ENCODE measurements around the gene TMEM203. TPM values are rescaled to one million over a fixed set of nuclear protein-coding genes. Genes with fewer than 3 reads are reported as not detected.
A peak's percentile ranks its signal among the peaks of the same experiment; 100 is the strongest.

TMEM203 gene
- total RNA-seq, 1 experiment from 2014 or later = 50.6 TPM

- TF ChIP-seq ZNF416 (CRISPR knock-in tag; IDR thresholded peaks at IDR 0.05) = no peak
- no peak for TF ChIP-seq SMAD3 (CRISPR knock-in tag; IDR thresholded peaks at IDR 0.05; ENCODE audit: borderline replicate concordance)
- TF ChIP-seq ZBTB43 (CRISPR knock-in tag; IDR thresholded peaks at IDR 0.05) = no peak
- TF ChIP-seq TP53 (CRISPR knock-in tag; IDR thresholded peaks at IDR 0.05) = no peak
- no peak for TF ChIP-seq RORB (CRISPR knock-in tag; IDR thresholded peaks at IDR 0.05)
- no peak for TF ChIP-seq ZNF425 (CRISPR knock-in tag; conservative IDR thresholded peaks at IDR 0.05)
- TF ChIP-seq ZNF219 (CRISPR knock-in tag; IDR thresholded peaks at IDR 0.05; ENCODE audit: borderline replicate concordance) = no peak
- TF ChIP-seq MXD4 (CRISPR knock-in tag; IDR thresholded peaks at IDR 0.05; ENCODE audit: borderline replicate concordance) = no peak
- no peak for TF ChIP-seq NFATC4 (CRISPR knock-in tag; IDR thresholded peaks at IDR 0.05)
- no peak for TF ChIP-seq CDX4 (CRISPR knock-in tag; IDR thresholded peaks at IDR 0.05; ENCODE audit: borderline replicate concordance)
- no peak for TF ChIP-seq FOXP4 (CRISPR knock-in tag; IDR thresholded peaks at IDR 0.05)
- TF ChIP-seq ETV6 (CRISPR knock-in tag; IDR thresholded peaks at IDR 0.05) = no peak
- no peak for TF ChIP-seq TEAD4 (CRISPR knock-in tag; IDR thresholded peaks at IDR 0.05)
- TF ChIP-seq FOXP1 (CRISPR knock-in tag; IDR thresholded peaks at IDR 0.05; ENCODE audit: borderline replicate concordance) = no peak
- TF ChIP-seq TEAD1 (CRISPR knock-in tag; IDR thresholded peaks at IDR 0.05) = no peak
- no peak for TF ChIP-seq ELF4 (CRISPR knock-in tag; IDR thresholded peaks at IDR 0.05; ENCODE audit: low read depth)
- no peak for TF ChIP-seq STAT6 (CRISPR knock-in tag; conservative IDR thresholded peaks at IDR 0.05; ENCODE audit: low read depth)
- Mint-ChIP-seq H3K9me3 (no peaks in the 10 kb centered on the region), H3K27ac (no peak overlapping the region), H3K36me3 (no peaks in the 10 kb centered on the region), H3K27me3 (ENCODE audit: low read depth) (no peaks in the 10 kb centered on the region), H3K4me3 (peak overlapping the region; percentile 84), H3K4me1 (peaks cover 27% of the 10 kb centered on the region)
- ATAC-seq (no peak), DNase-seq (ENCODE audit: low spot score) (no peak)
- POLR2A ChIA-PET = interaction anchor here (0.6 kb wide), 1 partner anchor 120 kb away, joined by 4 read pairs; no protein-coding TSS in a partner anchor
- CTCF ChIA-PET = interaction anchor here (1.3 to 2.5 kb wide), 5 partner anchors 9 to 38 kb away, joined by 3 to 14 read pairs (median 10); partner anchors contain the start of genes LRRC26, RNF224 and SSNA1
Measured at GRCh38 chr9:137198051-137198901, 7.2 kb downstream of the TMEM203 start.

Measured in WTC11 (cell line).